ENCODE data around the gene TEAD1.

DNA sequence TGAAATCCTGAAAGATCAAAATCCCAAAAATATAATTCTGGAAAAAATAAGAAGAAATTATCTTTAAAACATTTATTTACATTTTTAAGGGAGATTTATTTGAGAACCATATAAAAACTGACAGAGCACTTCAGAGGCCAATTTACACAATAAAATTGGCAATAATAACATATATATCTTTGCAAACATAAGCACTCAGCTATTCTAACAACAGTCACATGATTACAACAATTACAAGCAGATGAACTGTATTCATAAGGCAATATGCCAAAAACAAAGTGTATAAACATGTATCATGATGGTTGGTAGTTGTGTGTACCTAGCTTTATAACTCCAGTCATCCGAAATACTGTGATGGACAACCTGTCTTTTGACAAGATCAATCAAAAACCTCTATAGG, 317.2 kb downstream of the TEAD1 start:
- TF ChIP-seq, protein P1, sequence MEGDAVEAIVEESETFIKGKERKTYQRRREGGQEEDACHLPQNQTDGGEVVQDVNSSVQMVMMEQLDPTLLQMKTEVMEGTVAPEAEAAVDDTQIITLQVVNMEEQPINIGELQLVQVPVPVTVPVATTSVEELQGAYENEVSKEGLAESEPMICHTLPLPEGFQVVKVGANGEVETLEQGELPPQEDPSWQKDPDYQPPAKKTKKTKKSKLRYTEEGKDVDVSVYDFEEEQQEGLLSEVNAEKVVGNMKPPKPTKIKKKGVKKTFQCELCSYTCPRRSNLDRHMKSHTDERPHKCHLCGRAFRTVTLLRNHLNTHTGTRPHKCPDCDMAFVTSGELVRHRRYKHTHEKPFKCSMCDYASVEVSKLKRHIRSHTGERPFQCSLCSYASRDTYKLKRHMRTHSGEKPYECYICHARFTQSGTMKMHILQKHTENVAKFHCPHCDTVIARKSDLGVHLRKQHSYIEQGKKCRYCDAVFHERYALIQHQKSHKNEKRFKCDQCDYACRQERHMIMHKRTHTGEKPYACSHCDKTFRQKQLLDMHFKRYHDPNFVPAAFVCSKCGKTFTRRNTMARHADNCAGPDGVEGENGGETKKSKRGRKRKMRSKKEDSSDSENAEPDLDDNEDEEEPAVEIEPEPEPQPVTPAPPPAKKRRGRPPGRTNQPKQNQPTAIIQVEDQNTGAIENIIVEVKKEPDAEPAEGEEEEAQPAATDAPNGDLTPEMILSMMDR (IDR thresholded peaks at IDR 0.05), result no peak
- no peak for TF ChIP-seq POLR2A (IDR thresholded peaks at IDR 0.05)
